B cell (primary cell): ENCODE measurements around the gene TMIE. TPM values are rescaled to one million over a fixed set of nuclear protein-coding genes. Genes with fewer than 3 reads are reported as not detected.

ENCODE experiments used
- ATAC-seq: fragments of 200-7000 bp; cut with Tn5 transposase; one replicate; pipeline ENCODE4 v1.10.0; 2021; ENCODE audit warnings: low read depth, mild to moderate bottlenecking, moderate number of reproducible peaks, moderate library complexity
- CTCF ChIA-PET: fragments of 350-600 bp; sonication (Branson Sonifier 250); formaldehyde crosslinking; loops from one replicate; lab custom pipeline; 2021; ENCODE audit warnings: antibody characterized with exemption, inconsistent platforms; lab: Charles Lee
- POLR2A ChIA-PET: fragments of 350-600 bp; sonication (Branson Sonifier 250); formaldehyde crosslinking; loops from one replicate; lab custom pipeline; 2021; ENCODE audit warnings: antibody characterized with exemption; lab: Charles Lee
- DNase-seq: peaks from one replicate; pipeline ENCODE4 v3.0.0; 2013
- H2AFZ ChIP-seq: 2 replicates; pipeline ENCODE4 v1.6.1; 2012; ENCODE audit warnings: mild to moderate bottlenecking, low read depth, low read length; ENCODE audit not compliant: insufficient read depth, poor library complexity, severe bottlenecking
- H3K27ac ChIP-seq, 2 donors: 1 replicate in 1 of 2; 2 replicates in 1 of 2; pipeline ENCODE4 v1.5.1; 2012 to 2013; ENCODE audit warnings: low read length in 2 of 2, mild to moderate bottlenecking in 2 of 2, moderate library complexity in 1 of 2
- H3K27me3 ChIP-seq, 4 experiments: fragments of 200-600 bp in 1 of 4; sonication (generic) in 1 of 4; replicated peaks in 1 of 4; 1 replicate in 2 of 4; 2 replicates in 2 of 4; pipeline versions ENCODE4 v1.6.1 to v1.7.0; 2013 to 2016; ENCODE audit warnings: low read length in 3 of 4, mild to moderate bottlenecking in 2 of 4, mixed read lengths in 1 of 4, moderate library complexity in 1 of 4; ENCODE audit not compliant: insufficient read depth in 4 of 4, control insufficient read depth in 3 of 4; ENCODE audit errors: control extremely low read depth in 1 of 4
- H3K36me3 ChIP-seq, 2 experiments: replicated peaks in 1 of 2; 1 replicate in 1 of 2; 2 replicates in 1 of 2; pipeline versions ENCODE4 v1.6.1 to v1.7.1; 2013; ENCODE audit warnings: low read length in 1 of 2; ENCODE audit not compliant: insufficient read depth in 2 of 2, control insufficient read depth in 1 of 2; ENCODE audit errors: control extremely low read depth in 1 of 2, extremely low read depth in 1 of 2
- H3K4me1 ChIP-seq, 2 donors: fragments of 200-600 bp in 1 of 2; sonication (generic) in 1 of 2; 1 replicate in 1 of 2; 2 replicates in 1 of 2; pipeline versions ENCODE4 v1.5.1 to v1.6.1; 2013 to 2017; ENCODE audit warnings: low read length in 2 of 2; ENCODE audit not compliant: control insufficient read depth in 2 of 2, insufficient read depth in 2 of 2
- H3K4me2 ChIP-seq: replicated peaks from 2 replicates; pipeline ENCODE3; 2012; ENCODE audit warnings: mild to moderate bottlenecking, low read depth, low read length; ENCODE audit not compliant: poor library complexity, severe bottlenecking
- H3K4me3 ChIP-seq, 5 experiments: fragments of 200-600 bp in 1 of 5; sonication (generic) in 1 of 5; 1 replicate in 3 of 5; 2 replicates in 2 of 5; pipeline versions ENCODE4 v1.5.1 to v1.7.0; 2011 to 2016; ENCODE audit warnings: low read length in 4 of 5, mild to moderate bottlenecking in 4 of 5, low read depth in 2 of 5, control low read depth in 1 of 5, moderate library complexity in 1 of 5; ENCODE audit not compliant: insufficient read depth in 1 of 5; ENCODE audit errors: control extremely low read depth in 1 of 5, extremely low read depth in 1 of 5
- H3K79me2 ChIP-seq: fragments of 200-600 bp; sonication (generic); one replicate; pipeline ENCODE4 v1.6.0; 2016; ENCODE audit warnings: low read length; ENCODE audit not compliant: control insufficient read depth, insufficient read depth
- H3K9ac ChIP-seq: fragments of 200-600 bp; sonication (generic); 2 replicates; pipeline ENCODE4 v1.6.1; 2017; ENCODE audit warnings: mild to moderate bottlenecking, low read length, moderate library complexity
- H3K9me3 ChIP-seq, 3 donors: one replicate each; pipeline versions ENCODE4 v1.6.1 to v1.7.1; 2013; ENCODE audit warnings: low read length in 2 of 3; ENCODE audit not compliant: control insufficient read depth in 2 of 3, insufficient read depth in 1 of 3; ENCODE audit errors: control extremely low read depth in 1 of 3
- H4K20me1 ChIP-seq: 2 replicates; pipeline ENCODE4 v1.6.0; 2012; ENCODE audit warnings: mild to moderate bottlenecking, low read length; ENCODE audit not compliant: insufficient read depth, control insufficient read depth, poor library complexity, severe bottlenecking
- H3K27ac Mint-ChIP-seq: one replicate; pipeline ENCODE4 v1.8.0; 2021; ENCODE audit warnings: mixed read lengths
- H3K27me3 Mint-ChIP-seq: one replicate; pipeline ENCODE4 v1.8.0; 2021; ENCODE audit warnings: mixed read lengths
- H3K4me1 Mint-ChIP-seq: one replicate; pipeline ENCODE4 v1.8.0; 2021; ENCODE audit warnings: mixed read lengths
- H3K4me3 Mint-ChIP-seq: one replicate; pipeline ENCODE4 v1.8.0; 2021; ENCODE audit warnings: mixed read lengths
- H3K9me3 Mint-ChIP-seq: one replicate; pipeline ENCODE4 v1.8.0; 2022; ENCODE audit warnings: mixed read lengths; ENCODE audit not compliant: insufficient read depth
- EZH2 ChIP-seq: IDR thresholded peaks from 2 replicates; pipeline ENCODE4 v1.6.1; 2012; ENCODE audit warnings: borderline replicate concordance, low read depth, mild to moderate bottlenecking, moderate library complexity, low read length; ENCODE audit not compliant: insufficient read depth, poor library complexity, severe bottlenecking
- WGBS: methylation state at CpG from one replicate; pipeline ENCODE4 v1.1.5; 2013; ENCODE audit warnings: missing lambda C conversion rate; ENCODE audit not compliant: insufficient coverage; 5-methylcytosine and 5-hydroxymethylcytosine counted together
- intact Hi-C: fragments of 100-400 bp; cut with micrococcal nuclease; formaldehyde crosslinking; loops from one replicate; pipeline ENCODE4 v1.10.0; 2022
- polyA plus RNA-seq: library from polyadenylated mRNA; depleted of rRNA; stranded (reverse); fragments of >200 nt; gene quantifications from 2 replicates; pipeline ENCODE4 v1.2.3, GENCODE V29; 2012
- total RNA-seq, 2 donors: library from RNA; stranded (reverse); fragments of 120-200 nt in 1 of 2; gene quantifications; 1 replicate in 1 of 2; 2 replicates in 1 of 2; pipeline versions ENCODE4 v1.2.3 to v1.2.4, GENCODE V29; 2013 to 2022
- TF ChIP-seq, protein P1 (sequence below): fragments of 200-600 bp; IDR thresholded peaks from one replicate; pipeline ENCODE4 v1.8.0; 2022; ENCODE audit warnings: antibody characterized with exemption, mild to moderate bottlenecking

The TMIE gene
- total and polyA plus RNA-seq, 2 donors (not counting 1 experiment from before 2014, with no cell fraction given): not detected

DNA sequence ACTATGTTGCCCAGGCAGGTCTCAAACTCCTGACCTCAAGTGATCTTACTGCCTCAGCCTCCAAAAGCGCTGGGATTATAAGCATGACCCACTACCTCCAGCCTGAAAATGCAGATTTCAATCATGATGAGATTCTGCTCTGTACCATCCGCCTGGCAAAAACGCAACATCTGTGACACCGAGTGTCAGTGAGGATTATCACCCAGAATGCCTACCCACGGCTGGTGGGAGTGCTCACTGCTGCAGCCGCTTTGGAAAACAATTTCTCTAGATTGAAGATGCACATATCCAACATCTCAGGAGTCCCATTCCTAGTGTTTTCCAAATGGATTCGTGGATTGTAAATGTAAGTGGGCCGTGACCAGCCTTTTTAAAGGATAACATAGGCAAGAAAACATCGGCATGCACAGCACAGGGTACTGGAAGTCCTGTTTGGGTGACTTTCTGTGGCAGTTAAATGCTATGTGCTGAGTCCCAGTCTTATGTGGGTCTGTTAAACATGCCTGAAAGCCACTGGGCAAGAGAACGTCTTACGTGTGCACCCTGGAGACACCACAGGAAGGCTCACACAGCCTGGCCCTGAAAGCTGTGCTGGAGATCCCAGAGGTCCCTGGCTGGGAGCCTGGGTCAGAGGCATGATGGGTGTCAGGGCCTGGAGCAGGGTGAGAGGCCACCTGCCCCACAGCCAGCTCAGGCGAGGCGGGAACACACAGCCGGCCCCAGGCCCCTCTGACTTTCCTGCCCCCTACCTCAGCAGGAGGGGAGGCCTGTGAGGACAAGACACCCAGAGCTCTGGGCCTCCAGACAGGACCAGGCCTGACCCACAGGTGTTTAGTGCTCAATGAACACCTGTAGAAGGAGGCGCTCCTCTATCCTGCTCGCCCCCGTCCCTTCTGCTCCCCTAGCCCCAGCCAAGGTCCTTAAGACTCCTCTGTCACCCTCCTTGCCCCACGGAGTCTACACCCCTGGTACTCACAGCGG, 15.6 kb downstream of the TMIE start:
- Mint-ChIP-seq H3K4me1 (no peaks in the 10 kb centered on the region), H3K4me3 (no peak overlapping the region), H3K27ac (no peak overlapping the region), H3K27me3 (peaks cover 19% of the 10 kb centered on the region), H3K9me3 (no peaks in the 10 kb centered on the region)
- H3K27me3 ChIP-seq: peaks cover 0 to 13% (median 0%) of the 10 kb centered on the region in 4 experiments
- ATAC-seq: no peak
- H4K20me1 ChIP-seq: no peaks in the 10 kb centered on the region
- H3K27ac ChIP-seq: no peak overlapping the region
- CTCF ChIA-PET: interaction anchor here (0.9 to 1.6 kb wide), 2 partner anchors 11 to 178 kb away, joined by 3 read pairs; no protein-coding TSS in a partner anchor
- WGBS: 90% methylated on average over 17 of the region's 19 CpGs
- no peak overlapping the region for H2AFZ ChIP-seq
- H3K4me1 ChIP-seq: no peaks in the 10 kb centered on the region
- no peak overlapping the region for H3K4me3 ChIP-seq
- no peak overlapping the region for H3K4me2 ChIP-seq
- H3K79me2 ChIP-seq: no peaks in the 10 kb centered on the region
- POLR2A ChIA-PET: interaction anchor here (0.6 kb wide), 1 partner anchor 982 kb away, joined by 3 read pairs; no protein-coding TSS in a partner anchor
- no peak for TF ChIP-seq EZH2
- TF ChIP-seq, protein P1, sequence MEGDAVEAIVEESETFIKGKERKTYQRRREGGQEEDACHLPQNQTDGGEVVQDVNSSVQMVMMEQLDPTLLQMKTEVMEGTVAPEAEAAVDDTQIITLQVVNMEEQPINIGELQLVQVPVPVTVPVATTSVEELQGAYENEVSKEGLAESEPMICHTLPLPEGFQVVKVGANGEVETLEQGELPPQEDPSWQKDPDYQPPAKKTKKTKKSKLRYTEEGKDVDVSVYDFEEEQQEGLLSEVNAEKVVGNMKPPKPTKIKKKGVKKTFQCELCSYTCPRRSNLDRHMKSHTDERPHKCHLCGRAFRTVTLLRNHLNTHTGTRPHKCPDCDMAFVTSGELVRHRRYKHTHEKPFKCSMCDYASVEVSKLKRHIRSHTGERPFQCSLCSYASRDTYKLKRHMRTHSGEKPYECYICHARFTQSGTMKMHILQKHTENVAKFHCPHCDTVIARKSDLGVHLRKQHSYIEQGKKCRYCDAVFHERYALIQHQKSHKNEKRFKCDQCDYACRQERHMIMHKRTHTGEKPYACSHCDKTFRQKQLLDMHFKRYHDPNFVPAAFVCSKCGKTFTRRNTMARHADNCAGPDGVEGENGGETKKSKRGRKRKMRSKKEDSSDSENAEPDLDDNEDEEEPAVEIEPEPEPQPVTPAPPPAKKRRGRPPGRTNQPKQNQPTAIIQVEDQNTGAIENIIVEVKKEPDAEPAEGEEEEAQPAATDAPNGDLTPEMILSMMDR: no peak
- no peak overlapping the region for H3K9ac ChIP-seq
- no peaks in the 10 kb centered on the region for H3K36me3 ChIP-seq
- intact Hi-C loops: no loop called here
- H3K9me3 ChIP-seq: no peaks in the 10 kb centered on the region
- no peak for DNase-seq
